BJ (cell line): ENCODE data around the gene ATPAF1. TPM values are rescaled to one million over a fixed set of nuclear protein-coding genes. Genes with fewer than 3 reads are reported as not detected.

Source experiments
- CTCF ChIA-PET: fragments of 350-600 bp; formaldehyde crosslinking; extraction: SDS; loops from one replicate; lab custom pipeline; 2021; ENCODE audit warnings: antibody characterized with exemption, inconsistent platforms; lab: Yijun Ruan, JAX
- POLR2A ChIA-PET: fragments of 300-600 bp; sonication (Branson Sonifier 250); formaldehyde crosslinking; extraction: SDS; loops from one replicate; lab custom pipeline; 2021; ENCODE audit warnings: antibody characterized with exemption; lab: Charles Lee
- DNase-seq: peaks from one replicate; pipeline ENCODE4 v3.0.0-alpha.2; 2011; ENCODE audit warnings: low read depth
- H3K27me3 ChIP-seq: 2 replicates; pipeline ENCODE4 v1.6.0; 2011; ENCODE audit warnings: low read length; ENCODE audit not compliant: control insufficient read depth, insufficient read depth
- H3K36me3 ChIP-seq: 2 replicates; pipeline ENCODE4 v1.5.1; 2011; ENCODE audit warnings: low read length; ENCODE audit not compliant: control insufficient read depth, insufficient read depth
- H3K4me3 ChIP-seq: 2 replicates; pipeline ENCODE4 v1.5.1; 2011; ENCODE audit warnings: low read depth, mild to moderate bottlenecking, control low read depth, low read length
- polyA plus RNA-seq: library from polyadenylated mRNA; depleted of rRNA; stranded (reverse); fragments of >200 nt; gene quantifications from 2 replicates; pipeline ENCODE4 v1.2.3, GENCODE V29; 2011
- TF ChIP-seq, protein P1 (sequence below): IDR thresholded peaks from 2 replicates; pipeline ENCODE4 v1.5.1; 2011; ENCODE audit warnings: low read depth, mild to moderate bottlenecking, control low read depth, inconsistent platforms, low read length, moderate library complexity; ENCODE audit not compliant: insufficient read depth

ATPAF1 gene
- polyA plus RNA-seq, 1 experiment, result 37.0 TPM

DNA sequence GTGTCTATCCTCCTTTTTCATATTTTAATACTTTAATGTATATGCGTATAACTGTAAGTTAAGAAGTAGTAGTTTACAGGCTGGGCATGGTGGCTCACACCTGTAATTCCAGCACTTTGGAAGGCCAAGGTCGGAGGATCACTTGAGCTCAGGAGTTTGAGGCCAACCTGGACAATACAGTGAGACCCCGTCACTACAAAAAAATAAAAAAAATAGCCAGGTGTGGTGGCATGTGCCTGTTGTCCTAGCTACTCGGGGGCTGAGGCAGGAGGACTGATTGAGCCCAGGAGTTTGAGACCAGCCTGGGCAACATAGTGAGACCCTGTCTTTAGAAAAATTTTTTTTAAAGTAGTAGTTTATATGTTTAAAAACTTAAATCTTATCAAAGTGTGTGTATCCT lies 22.3 kb downstream of the ATPAF1 start:
- TF ChIP-seq, protein P1, sequence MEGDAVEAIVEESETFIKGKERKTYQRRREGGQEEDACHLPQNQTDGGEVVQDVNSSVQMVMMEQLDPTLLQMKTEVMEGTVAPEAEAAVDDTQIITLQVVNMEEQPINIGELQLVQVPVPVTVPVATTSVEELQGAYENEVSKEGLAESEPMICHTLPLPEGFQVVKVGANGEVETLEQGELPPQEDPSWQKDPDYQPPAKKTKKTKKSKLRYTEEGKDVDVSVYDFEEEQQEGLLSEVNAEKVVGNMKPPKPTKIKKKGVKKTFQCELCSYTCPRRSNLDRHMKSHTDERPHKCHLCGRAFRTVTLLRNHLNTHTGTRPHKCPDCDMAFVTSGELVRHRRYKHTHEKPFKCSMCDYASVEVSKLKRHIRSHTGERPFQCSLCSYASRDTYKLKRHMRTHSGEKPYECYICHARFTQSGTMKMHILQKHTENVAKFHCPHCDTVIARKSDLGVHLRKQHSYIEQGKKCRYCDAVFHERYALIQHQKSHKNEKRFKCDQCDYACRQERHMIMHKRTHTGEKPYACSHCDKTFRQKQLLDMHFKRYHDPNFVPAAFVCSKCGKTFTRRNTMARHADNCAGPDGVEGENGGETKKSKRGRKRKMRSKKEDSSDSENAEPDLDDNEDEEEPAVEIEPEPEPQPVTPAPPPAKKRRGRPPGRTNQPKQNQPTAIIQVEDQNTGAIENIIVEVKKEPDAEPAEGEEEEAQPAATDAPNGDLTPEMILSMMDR, result no peak
- POLR2A ChIA-PET, result no interaction called here
- H3K36me3 ChIP-seq, result peaks cover 2% of the 10 kb centered on the region; the same call in 1 of the 2 replicates
- H3K4me3 ChIP-seq, result no peak overlapping the region
- CTCF ChIA-PET, result interaction anchor here (0.8 kb wide), 1 partner anchor 11 kb away, joined by 3 read pairs; no protein-coding TSS in a partner anchor
- DNase-seq, result no peak
- no peaks in the 10 kb centered on the region for H3K27me3 ChIP-seq

DNA sequence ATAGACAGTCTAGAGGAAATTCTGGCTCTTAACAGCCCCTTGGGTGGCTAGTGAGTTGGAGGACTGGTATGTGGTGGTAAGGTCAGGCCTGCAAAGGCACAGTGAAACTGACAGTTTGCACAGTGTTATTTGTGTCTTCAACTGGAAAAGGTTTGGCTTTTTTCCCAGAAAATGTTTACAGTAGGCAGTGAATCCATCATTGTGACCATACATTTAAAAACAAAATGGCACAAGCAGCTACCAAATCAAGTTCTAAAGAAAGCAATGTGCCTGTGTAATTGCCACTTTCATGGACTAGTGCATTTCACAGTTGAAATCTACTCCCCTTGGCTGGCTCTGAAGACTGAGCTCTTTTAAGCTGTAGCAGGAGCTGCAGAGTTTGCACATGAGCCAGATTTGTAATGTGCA lies 24.8 kb downstream of the ATPAF1 start:
- ChIA-PET POLR2A (interaction anchor here (0.6 to 1.4 kb wide), 4 partner anchors 10 to 899 kb away, joined by 3 to 5 read pairs (median 4); no protein-coding TSS in a partner anchor), CTCF (interaction anchor here (0.6 to 1.2 kb wide), 3 partner anchors 10 to 196 kb away, joined by 3 to 5 read pairs (median 3); no protein-coding TSS in a partner anchor)

DNA sequence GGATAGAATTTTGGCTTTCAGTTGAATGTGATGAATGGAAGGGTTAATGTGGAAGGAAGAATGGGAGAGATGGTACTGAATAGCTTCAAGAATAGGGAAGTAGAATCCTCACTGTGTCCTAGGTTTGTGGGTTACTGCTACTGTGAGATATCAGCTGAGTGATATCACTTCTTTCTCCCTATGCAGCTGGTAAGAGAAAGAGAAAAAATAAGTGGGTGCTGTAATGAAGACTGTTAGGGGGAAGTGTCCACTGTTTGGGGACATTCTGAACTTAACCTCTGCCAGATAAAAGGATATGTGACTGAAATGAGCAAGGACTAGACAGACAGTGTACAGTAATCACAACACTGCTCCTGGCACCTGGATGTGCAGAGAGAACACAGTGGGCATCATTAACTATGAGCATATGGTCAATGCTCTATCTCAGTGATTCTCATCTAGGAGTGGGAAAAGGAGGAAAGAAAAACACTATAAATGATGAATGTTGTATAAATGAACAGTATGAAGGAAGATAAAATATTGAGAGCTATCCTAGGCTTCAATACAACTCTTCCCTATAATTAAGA lies 26.0 kb downstream of the ATPAF1 start:
- no peak for DNase-seq
- ChIA-PET CTCF (interaction anchor here (1.1 kb wide), 1 partner anchor 38 kb away, joined by 3 read pairs; the partner anchor contains the start of gene MKNK1), POLR2A (no interaction called here)
- TF ChIP-seq, protein P1, result no peak
- Histone ChIP-seq H3K36me3 (no peaks in the 10 kb centered on the region), H3K27me3 (no peaks in the 10 kb centered on the region), H3K4me3 (no peak overlapping the region)

More for the DNA sequence above, 24.8 kb downstream of the ATPAF1 start:
- Histone ChIP-seq H3K36me3 (no peaks in the 10 kb centered on the region), H3K27me3 (no peaks in the 10 kb centered on the region), H3K4me3 (no peak overlapping the region)
- TF ChIP-seq, protein P1, result no peak
- DNase-seq, result peak; percentile 59

DNA sequence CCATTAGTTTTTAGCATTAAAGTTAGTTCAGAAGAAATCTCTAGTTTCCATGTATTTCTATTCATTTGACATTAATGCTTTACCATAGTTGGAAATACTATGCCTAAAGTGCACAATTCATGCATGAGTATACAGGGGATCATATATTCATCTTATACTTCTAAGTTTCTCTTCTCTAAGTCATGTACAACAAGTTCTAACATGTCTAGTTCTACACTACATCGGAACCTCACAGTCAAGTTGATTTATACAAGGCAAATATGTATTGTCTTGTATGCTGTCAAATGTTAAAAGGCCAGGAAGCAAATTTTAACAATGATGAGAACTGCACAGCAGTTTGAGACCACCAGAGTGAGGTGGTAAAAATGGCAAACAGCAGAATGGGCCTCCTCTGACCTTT lies 28.6 kb downstream of the ATPAF1 start:
- peaks cover 10% of the 10 kb centered on the region for H3K36me3 ChIP-seq
- TF ChIP-seq, protein P1, result no peak
- POLR2A ChIA-PET, result no interaction called here
- DNase-seq, result no peak
- no peak overlapping the region for H3K4me3 ChIP-seq
- CTCF ChIA-PET, result no interaction called here
- no peaks in the 10 kb centered on the region for H3K27me3 ChIP-seq

DNA sequence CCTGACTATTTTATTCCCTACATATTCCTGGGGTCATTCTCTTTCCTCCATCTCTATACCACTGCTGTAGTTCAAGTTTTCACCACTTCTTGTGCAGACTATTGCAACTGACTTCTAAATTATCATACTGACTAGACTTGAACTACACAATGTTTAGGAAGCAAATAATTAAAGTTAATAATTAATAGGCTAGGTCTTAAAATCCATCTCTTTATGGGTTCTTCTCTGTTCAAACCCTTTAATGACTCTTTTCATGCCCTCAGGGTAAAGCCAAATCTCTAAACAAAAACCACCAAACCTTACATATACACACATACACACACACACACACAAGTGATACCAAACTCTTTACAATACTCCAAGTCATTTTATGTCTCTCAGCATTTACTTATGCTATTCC lies 29.2 kb downstream of the ATPAF1 start:
- no peak for DNase-seq
- POLR2A ChIA-PET, result no interaction called here
- TF ChIP-seq, protein P1, result no peak
- Histone ChIP-seq H3K36me3 (peaks cover 12% of the 10 kb centered on the region), H3K4me3 (no peak overlapping the region), H3K27me3 (no peaks in the 10 kb centered on the region)
- CTCF ChIA-PET, result no interaction called here
